Stimulated activated CD4-positive, alpha-beta T cell treated with anti-CD3 and anti-CD28 coated beads, Interleukin-4, amount 100 ng/mL, for 24 hours (primary cell): ENCODE results near the gene TAF8.

Source experiments
- DNase-seq: peaks from one replicate; pipeline ENCODE4 v3.0.0-alpha.2; 2020

Gene TAF8

DNA sequence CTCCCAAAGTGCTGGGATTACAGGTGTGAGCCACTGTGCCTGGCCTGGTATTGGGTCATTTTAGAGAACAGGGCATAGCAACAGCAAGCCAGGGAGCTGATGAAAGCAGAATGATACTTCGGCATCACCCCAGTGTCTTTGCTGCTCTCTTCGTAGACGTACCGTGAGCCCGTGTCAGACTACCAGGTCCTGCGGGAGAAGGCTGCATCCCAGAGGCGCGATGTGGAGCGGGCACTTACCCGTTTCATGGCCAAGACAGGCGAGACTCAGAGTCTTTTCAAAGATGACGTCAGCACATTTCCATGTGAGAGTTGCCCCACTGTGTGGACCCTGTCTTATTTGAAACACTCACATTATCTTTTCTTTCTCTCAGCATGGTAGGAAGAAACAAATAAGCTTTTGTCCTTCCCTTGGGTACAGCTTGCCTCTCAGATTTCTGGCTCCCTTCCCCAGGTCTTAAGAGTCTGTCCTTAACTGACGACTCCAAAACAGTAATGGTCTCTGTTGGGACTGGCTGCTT lies 15.9 kb downstream of the TAF8 start:
- DNase-seq: no peak

DNA sequence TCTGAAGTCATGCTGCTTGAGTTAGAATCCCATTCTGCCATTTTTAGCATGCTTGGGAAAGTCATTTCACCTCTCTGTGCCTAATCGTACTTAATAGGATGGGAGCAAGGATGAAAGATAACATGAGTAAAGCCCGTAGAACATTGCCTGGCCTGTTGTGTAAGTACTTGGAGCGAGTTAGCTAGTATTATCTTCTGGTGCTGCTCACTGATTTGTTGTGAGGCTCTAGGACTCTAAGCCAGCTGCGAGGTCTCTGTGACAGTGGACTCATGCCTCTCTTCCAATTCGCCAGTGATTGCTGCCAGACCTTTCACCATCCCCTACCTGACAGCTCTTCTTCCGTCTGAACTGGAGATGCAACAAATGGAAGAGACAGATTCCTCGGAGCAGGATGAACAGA lies 17.8 kb downstream of the TAF8 start:
- no peak for DNase-seq

DNA sequence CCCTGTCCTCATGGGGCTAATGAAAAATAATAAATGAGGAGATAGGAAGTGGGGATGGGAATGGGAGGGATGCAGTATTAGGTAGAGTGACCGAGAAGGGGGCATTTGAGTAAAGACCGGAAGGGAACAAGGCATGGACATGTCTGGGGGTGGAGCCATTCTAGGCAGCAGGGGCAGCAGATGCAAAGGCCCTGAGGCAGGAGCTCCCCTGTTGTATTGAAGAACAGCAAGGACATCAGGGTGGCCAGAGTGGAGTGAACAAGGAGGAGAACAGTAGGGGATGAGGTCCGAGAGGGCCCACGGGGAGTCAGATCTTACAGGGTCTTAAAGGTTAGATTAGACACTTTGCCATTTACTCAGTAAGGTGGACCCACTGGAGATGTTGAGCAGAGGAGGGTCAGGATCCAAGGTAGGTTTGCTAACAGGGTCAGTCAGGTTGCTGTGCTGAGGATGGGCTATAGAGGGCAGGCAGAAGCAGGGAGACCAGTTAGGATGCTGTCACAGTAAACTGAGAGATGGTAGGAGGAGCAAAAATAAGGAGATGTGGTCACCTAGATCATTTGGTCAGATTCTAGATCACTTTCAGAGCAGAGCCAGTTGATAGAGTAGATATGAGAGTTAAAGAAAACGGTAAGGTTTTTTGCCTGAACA lies 18.7 kb downstream of the TAF8 start:
- no peak for DNase-seq

DNA sequence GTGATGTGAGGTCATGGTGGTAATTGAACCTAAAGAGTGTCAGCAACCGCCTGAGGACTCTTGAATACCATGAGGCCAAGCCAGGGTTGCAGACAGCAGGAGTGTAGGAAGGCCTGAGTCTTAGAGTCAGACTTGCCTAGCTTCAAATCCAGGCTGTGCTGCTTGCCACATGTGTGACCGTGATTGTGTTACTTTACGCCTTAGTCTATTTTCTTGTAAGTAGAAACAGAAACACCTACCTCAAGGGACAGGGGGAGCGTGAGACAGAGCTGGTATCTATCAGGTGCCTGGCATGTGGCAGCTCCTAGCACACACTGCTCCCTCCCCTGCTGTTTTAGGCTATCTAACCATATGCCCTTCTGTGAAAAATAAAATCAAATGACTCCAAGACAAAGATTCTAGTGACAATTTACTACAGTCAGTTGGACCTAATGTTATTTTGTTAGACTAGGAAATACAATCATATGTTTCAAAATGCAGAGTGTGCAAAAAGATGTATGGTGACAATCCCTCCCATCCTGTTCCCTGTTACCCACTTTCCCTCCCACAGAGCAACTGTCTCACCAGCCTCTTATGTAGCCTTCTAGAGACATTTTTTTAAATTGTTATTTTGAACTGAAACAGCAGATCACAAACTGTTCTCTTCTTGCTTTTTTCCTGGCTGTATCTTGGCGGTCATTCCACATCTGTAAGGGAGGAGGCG lies 21.7 kb downstream of the TAF8 start:
- no peak for DNase-seq

DNA sequence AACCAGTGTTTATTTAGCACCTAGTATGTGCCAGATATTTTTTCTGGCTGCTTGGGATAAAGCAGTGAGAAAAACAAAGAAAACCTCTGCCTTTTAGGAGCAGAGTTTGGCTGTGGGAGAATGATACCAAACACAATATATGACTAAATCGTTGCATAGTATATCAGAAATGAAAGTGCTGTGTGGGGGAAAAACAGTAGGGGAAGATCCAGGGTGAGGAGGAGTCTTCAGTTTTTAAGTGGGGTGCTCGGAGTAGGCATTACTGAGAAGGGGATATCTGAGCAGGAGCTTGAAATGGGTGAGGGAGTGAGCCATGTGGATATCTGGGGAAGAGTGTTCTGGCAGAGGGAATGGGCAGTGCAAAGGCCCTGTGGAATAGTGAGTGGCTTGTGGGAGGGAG lies 23.0 kb downstream of the TAF8 start:
- no peak for DNase-seq

DNA sequence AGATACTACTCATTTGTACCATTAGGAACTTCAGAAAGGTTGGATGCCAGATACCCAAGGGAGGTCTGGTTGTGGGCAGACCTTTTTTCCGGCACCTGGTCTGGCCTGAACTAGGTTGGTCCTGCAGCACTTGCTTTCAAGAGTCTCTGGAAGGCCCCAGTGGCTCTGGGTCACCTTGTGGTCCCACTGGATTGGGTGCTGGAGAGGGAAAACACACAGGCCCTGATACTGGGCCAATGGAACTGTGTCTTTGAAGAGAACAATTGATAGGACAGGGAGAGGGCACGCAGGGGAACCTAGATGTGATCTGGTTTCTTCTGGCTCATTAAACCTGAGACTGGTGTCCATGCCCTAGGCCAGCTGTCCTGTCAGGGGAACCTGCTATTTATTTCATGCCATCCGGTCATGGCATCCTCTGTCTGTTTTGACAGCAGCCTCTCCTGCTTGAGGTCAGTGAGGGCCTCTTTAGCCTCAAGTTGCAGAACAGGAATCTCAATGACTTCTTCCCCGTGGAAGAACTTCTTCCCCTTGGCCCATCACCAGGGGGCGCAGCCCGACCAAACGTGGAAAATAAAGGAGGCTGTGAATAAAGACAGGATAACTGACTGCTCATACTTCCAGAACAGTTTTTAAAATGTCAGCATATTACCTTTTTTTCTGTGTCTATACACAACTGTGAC lies 25.0 kb downstream of the TAF8 start:
- DNase-seq: peak; percentile 68

DNA sequence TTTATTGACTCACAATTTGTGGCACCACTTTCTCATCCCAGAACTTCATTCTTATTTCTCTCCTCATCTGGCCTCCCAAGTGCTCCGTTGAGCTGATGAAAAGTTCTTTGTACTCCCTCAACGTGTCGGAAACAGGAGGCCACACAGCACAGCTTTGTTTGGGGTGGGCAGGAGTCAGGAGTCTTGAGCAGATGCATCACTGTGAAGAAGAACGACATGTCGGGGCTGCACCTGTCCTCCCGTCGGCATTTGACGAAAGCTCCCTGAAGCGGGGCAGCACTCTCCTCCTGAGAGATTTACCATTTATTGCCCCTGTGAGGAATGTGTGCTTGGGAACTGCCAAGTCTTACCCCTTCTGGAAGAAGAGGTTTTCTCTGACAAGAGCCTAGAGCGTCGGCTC lies 28.1 kb downstream of the TAF8 start:
- DNase-seq: no peak

DNA sequence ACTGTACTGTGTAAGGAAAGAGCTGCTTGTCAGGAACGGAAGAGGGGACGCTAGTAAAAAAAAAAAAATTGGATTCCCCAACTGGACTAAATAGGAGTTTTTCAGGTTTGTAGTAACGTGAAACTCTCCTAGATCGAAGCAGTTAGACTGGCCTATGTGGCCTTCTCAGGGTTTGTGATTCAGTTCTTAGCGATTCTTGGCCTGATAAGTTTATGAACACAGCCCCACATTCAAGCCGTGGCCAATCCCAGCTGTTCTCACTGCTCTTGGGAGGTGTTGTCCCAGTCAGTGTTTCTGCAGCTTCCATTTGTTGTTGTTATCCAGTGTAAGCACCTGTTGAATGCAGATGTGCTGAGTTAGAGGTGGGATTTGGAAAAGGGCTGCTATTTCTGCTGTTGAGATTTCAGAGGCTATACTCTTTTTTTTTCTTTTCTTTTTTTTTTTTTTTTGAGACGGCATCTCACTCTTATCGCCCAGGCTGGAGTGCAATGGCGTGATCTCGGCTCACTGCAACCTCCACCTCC lies 29.7 kb downstream of the TAF8 start:
- no peak for DNase-seq

DNA sequence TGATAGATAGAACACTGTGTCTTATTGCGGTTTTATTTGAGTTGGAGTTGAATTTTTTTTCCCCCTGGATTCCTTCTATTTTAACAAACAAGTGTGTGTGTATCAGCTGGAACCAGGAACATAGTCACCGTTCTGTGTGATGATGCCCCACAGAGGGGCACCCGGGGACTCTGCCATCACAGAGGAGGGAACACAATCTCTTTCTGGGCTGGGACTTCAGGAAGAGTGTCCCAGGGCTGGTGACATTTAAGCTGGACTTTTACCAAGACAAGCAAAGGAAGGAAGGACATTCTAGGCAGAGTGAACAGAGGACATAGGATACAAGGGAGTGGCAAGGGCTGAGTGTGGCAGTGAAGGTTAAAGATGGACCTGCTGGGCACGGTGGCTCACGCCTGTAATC lies 33.2 kb downstream of the TAF8 start:
- DNase-seq: no peak

DNA sequence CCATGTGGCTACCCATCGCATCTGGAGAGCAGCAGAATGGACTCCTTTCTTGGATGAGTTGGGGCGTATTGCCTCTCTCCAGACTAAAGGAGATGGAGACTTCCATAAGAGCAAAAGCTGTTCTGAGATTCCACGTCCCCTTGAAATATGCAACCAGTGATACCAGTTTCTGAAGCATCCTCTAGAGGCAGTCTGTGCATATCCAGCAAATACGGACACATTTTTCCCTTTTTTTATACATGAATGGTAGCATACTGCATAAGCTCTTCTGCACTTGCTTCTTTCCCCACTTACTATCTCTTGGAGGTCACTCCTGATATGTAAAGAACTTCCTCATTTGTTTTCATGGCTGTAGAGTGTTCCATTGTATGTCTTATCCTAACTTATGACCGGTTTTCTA lies 34.6 kb downstream of the TAF8 start:
- no peak for DNase-seq

DNA sequence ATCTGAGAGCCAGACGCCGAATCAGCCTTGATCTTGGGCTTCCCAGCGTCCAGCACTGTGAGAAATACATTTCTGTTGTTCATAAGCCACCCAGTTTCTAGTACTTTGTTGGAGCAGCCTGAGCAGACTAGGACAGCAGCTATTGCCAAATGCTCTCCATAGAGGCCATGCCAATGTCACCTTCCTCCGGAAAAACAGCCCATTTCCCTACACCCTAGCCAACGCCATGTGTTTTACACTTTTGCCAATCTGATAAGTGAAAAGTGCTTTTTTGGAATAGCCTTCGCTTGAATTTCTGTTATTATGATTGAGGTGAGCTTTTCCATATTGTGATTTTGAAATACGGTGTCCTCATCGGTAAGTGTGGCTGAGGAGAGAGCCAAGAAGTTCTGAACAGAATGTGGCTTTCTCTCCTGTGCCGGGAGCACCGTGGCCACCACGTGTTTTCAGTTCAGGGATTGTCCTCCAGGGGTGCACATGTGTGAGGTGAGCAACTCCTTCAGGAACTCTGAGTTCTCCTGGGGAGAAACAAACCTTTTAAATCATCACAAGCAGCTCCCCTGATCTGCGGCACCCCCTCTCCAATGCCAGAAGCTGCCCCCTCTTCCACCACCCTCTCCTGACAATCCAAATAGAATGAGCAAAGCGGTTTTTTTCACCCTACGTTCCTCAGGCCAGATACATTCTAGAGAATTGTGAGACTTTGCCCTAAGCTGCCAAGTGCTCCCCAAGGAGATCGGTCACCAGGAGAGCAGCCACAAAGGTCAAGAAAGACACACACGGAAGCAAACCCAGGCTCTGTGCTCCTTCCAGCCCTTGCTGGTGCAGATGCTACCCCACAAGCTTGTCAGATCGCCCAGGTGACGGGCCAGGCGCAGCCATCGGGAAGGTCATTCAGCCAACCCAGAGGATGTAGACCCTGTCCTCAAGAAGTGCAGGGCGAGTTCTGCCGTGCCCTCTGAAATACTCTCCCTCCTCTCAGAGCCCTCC lies 36.0 kb downstream of the TAF8 start:
- no peak for DNase-seq

DNA sequence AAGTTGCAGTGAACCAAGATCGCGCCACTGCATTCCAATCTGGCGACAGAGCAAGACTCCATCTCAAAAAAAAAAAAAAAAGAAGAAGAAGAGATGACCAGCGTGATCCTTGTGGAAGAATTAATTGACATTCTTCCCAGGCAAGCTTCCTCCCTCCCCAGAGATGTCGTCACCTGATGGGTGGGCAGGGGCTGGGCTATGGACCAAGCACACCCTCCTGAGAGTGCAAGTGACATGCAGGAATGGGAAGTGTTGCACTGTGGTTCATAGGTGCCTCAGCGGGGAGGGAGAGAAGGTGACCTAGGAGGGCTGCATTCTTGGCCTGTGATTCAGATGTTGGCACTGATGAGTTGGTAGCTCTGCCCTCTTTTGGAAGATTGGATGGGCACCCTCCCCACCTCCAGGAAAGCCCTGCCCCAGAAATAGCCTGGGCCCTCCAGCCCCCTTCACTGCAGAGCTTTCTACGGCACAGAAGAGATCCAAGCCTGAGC lies 37.8 kb downstream of the TAF8 start:
- DNase-seq: no peak

DNA sequence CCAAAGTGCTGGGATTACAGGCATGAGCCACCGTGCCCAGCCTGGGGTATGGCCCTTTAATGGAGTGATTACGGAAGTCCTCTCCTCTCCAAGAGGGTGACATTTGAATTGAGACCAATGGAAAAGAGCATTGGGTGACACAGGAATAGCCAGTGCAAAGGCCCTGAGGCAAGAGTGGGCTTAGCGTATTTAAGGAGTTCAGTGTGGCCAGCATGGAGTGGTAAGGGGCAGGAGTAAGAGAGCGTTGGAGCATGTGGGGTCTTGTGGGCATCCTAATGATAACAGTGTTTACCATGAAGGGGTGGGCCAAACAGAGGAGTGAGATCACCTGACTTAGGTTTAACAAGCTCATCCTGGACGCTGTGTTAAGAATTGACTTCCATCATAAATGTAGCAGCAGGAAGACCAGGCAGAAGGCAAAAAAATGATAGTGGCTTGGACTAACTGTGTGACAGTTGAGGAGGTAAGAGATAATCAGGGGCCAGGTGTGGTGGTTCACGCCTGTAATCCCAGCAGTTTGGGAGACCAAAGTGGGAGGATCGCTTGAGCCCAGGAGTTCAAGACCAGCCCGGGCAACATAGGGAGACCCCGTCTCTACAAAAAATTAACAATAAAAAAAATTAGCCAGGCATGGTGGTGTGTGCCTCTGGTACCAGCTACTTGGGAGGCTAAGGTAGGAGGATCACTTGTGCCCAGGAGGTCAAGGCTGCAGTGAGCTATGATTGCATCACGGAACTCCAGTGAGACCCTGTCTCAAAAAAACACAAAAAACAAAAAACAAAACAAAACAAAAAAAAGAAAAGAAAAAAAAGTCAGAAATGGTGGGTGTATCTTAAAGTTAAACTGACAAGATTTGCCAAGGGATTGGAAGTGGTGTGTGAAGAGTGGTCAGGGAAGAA lies 40.7 kb downstream of the TAF8 start:
- DNase-seq: no peak

DNA sequence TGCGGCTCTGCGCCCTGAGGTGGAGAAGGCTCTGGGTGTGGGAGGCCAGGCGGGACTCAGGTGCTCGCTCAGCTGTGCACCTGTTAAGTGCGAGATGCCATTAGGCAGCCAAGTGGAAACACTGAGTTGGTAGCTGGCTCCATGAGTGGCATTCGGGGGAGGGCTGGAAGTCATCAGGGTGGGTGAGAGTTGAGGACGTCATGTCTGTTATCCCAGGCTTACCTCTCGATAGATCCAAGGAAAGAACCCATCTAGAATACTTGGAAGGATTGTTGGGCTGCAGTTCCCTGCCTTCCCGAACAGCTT lies 41.3 kb downstream of the TAF8 start:
- no peak for DNase-seq

DNA sequence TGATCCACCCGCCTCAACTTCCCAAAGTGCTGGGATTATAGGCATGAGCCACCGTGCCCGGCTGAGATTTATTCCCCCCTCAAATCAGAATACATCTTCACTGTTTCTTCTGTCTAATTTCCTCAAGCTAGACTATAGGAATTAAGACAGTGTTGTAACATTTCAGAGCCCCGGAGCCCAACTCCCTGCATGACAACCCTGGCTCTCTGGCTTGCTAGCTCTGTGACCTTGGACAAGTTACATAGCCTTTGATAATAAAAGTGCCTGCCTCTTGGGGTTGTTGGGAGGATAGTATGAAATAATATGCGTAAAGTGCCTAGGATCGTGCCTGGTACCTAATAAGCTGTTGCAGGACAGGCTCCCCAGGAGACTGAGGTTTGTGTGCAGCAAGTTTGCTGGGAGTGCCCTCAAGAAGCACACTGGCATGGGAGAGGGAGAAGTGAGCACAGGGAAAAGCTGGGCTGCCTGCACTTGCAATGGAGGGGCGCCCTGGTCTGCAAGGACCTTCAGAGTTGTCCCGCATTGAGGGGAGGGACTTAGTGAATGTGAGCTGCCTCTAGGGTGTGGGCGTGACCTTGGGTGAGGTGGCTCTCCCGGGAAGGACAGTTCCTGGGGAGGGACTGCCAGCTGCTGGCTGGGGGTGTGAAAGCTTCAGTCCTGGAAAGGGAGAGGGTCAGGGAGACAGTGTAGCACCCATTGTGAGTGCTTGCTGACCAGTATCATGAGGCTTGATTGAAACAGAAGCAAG lies 43.4 kb downstream of the TAF8 start:
- no peak for DNase-seq

DNA sequence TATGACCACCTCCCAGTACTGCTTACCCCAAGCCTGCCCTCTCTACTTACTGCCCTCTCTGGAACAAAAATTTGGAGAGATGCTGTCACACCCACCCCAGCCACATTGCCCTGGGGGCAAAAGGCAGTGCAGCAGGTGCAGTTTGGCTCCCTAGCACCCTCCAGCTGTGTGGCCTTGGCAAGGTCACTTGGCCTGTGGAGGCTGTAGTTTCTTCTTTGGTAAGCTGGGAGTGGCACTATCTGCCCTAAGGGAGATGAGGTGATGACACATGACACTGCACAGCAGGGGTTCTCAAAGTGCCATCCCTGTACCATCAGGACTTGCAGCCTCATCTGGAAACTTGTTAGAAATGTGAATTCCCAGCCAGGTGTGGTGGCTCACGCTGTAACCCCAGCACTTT lies 44.8 kb downstream of the TAF8 start:
- no peak for DNase-seq

DNA sequence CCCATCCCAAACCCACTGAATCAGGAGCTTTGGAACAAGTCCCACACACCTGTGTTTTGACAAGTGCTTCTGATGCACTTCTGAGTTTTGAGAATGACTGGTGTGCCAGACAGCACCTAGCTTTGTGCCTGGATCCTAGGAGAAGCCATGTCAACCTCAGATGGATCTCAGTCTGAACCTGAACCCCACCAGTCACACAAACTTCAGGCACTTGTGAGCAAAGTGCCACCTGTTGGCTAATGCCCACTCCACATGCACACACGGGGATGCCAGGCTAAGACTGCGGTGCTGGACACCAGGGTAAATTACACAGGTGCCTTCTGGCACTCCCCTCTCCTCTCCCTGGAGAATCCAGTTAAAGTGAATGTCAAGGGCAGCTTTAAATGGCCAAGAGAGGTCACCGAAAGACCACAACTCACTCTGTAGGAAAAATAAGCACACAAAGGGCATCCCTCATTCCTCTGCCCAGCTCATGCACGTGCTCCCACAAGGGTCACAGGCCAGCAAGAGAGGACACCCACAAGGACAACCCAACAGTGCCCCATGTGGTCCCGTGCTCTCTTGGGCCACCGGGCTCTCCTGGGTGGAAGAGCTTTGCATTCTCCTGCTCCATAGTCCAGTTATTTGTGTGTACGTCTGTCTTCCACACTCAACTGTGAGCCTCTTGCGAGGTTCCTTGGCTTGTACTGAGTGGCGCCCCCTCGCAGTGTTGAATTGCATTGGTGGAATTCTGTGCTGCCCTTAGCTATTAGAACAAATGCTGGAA lies 45.6 kb downstream of the TAF8 start:
- no peak for DNase-seq

DNA sequence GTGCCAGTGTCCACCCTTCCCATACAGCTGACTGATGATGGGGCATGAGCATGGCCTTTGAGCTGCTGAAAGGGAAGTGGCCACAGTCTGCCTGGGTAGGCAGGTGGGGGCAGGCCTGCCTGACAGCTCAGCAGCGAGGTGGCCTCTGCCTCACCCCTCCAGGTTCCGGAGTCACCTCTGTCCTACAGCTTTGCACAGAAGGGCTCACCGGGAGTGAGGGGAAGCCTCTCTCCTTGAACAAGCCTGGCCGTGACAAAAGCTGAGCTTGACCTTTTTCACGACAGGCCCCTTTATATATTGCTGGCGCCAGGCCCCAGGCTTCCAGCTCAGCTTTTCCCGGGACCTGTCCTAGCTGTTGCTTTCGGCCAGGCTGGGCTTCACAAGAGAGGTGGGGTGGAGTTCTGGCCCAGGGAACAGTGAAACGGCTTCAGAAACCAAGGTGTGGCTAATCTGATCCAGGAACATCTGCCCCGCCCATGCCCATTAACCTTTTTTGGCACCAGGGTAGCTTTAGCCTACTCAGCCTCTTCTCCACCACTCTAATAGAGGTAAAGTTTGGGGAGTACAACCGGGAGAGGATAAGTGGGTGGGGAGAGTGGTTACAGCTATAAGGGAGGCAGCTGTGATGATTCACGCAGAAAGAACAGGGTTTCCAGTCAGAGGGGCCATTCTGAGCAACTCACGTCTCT lies 49.2 kb downstream of the TAF8 start:
- peak; percentile 28 for DNase-seq
